HepG2 (cell line): Measurements from ENCODE around the gene ATAD2B.

Experiments
- ATF2 ChIP-seq: sonication (generic); formaldehyde crosslinking; IDR thresholded peaks from 2 replicates; pipeline ENCODE4 v1.4.0; 2020; ENCODE audit warnings: missing genetic modification reagents
- JUNB ChIP-seq: sonication (generic); formaldehyde crosslinking; IDR thresholded peaks from 2 replicates; pipeline ENCODE4 v1.8.0; 2022; ENCODE audit warnings: missing genetic modification reagents, mild to moderate bottlenecking, borderline replicate concordance
- POLR2A ChIP-seq, 2 experiments: IDR thresholded peaks; 2 replicates each; pipeline ENCODE4 v1.6.1; 2011; ENCODE audit warnings: low read depth in 2 of 2, low read length in 2 of 2, mild to moderate bottlenecking in 1 of 2, moderate library complexity in 1 of 2; ENCODE audit not compliant: insufficient read depth in 1 of 2
- RELA ChIP-seq: sonication (generic); formaldehyde crosslinking; IDR thresholded peaks from 2 replicates; pipeline ENCODE4 v1.4.0; 2020; ENCODE audit warnings: missing genetic modification reagents
- RFX5 ChIP-seq: IDR thresholded peaks from 2 replicates; pipeline ENCODE4 v1.6.1; 2011; ENCODE audit warnings: low read depth, low read length, improper control_type of control experiment
- ZBTB7A ChIP-seq: sonication (generic); formaldehyde crosslinking; IDR thresholded peaks from 2 replicates; pipeline ENCODE4 v1.8.0; 2022; ENCODE audit warnings: mild to moderate bottlenecking, missing genetic modification reagents
- ZNF687 ChIP-seq: sonication (generic); formaldehyde crosslinking; IDR thresholded peaks from 2 replicates; pipeline ENCODE4 v1.5.1; 2020; ENCODE audit warnings: mild to moderate bottlenecking, missing genetic modification reagents, moderate library complexity

- TF ChIP-seq ATF2 (CRISPR knock-in tag) (no peak), POLR2A (IDR thresholded peaks at IDR 0.05; ENCODE audit: insufficient read depth in 1 of 2, low read depth in 2 of 2, low read length in 2 of 2) (no peak), ZBTB7A (CRISPR knock-in tag) (no peak), RFX5 (no peak), RELA (CRISPR knock-in tag) (no peak), ZNF687 (CRISPR knock-in tag) (no peak), JUNB (CRISPR knock-in tag) (no peak)
Observed at GRCh38 chr2:23756593-23757292, 170.2 kb downstream of the ATAD2B start.
